ENCODE results near the gene CSF1R.

GRCh38 chr5:150020249-150020648, 66.1 kb downstream of the CSF1R start:
- no peak for TF ChIP-seq POLR2A (IDR thresholded peaks at IDR 0.05; ENCODE audit: low read depth, low read length)
- TF ChIP-seq CTCF (IDR thresholded peaks at IDR 0.05; ENCODE audit: extremely low read depth in 1 of 2, insufficient read depth in 1 of 2, low read depth in 1 of 2, low read length in 2 of 2): no peak
- TF ChIP-seq POLR2AphosphoS5 (IDR thresholded peaks at IDR 0.05; ENCODE audit: insufficient read depth, low read depth, low read length): no peak
- no peak for TF ChIP-seq EZH2 (IDR thresholded peaks at IDR 0.05; ENCODE audit: borderline replicate concordance, low read depth, low read length, severe bottlenecking)
- no peak for TF ChIP-seq FOS (IDR thresholded peaks at IDR 0.05; ENCODE audit: borderline replicate concordance, insufficient read depth, low read length)
- no peak for TF ChIP-seq MYC (IDR thresholded peaks at IDR 0.05; ENCODE audit: low read depth, low read length)
